ENCODE measurements around the gene ZNF699. TPM values are rescaled to one million over a fixed set of nuclear protein-coding genes. Genes with fewer than 3 reads are reported as not detected.

Gene ZNF699
- total RNA-seq, 1 donor from 2014 or later: 3.0 TPM

DNA sequence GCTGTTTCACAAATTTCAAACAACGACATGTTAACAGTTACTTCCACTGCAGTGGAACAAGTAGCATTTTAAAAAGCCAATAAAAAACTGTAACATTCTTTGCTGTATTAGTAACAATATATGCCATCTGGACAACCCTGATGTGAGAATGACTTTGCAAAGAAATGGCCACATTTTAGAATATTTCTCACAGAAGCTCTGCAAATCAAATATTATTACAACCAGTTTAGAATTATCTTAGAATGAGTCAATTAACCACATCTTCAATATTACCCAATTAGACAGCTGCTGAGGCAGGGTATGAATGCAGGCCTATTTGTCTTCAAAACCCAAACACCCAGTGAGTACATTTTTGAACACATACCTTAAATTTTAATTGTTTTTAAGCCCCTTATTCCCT, 3.2 kb downstream of the ZNF699 start:
- no peak for TF ChIP-seq EZH2 (IDR thresholded peaks at IDR 0.05; ENCODE audit: insufficient read depth, low read length)
- TF ChIP-seq, protein P1, sequence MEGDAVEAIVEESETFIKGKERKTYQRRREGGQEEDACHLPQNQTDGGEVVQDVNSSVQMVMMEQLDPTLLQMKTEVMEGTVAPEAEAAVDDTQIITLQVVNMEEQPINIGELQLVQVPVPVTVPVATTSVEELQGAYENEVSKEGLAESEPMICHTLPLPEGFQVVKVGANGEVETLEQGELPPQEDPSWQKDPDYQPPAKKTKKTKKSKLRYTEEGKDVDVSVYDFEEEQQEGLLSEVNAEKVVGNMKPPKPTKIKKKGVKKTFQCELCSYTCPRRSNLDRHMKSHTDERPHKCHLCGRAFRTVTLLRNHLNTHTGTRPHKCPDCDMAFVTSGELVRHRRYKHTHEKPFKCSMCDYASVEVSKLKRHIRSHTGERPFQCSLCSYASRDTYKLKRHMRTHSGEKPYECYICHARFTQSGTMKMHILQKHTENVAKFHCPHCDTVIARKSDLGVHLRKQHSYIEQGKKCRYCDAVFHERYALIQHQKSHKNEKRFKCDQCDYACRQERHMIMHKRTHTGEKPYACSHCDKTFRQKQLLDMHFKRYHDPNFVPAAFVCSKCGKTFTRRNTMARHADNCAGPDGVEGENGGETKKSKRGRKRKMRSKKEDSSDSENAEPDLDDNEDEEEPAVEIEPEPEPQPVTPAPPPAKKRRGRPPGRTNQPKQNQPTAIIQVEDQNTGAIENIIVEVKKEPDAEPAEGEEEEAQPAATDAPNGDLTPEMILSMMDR (IDR thresholded peaks at IDR 0.05; ENCODE audit: insufficient read depth, low read depth, low read length): no peak
- FAIRE-seq (no peak), DNase-seq (ENCODE audit: low read depth) (peak; percentile 97)
- Mint-ChIP-seq H3K4me1 (ENCODE audit: low read depth, unreplicated experiment) (no peaks in the 10 kb centered on the region), H3K4me3 (ENCODE audit: unreplicated experiment) (no peak overlapping the region), H3K27me3 (ENCODE audit: low read depth, unreplicated experiment) (no peaks in the 10 kb centered on the region), H3K36me3 (ENCODE audit: low read depth, unreplicated experiment) (peaks cover 10% of the 10 kb centered on the region), H3K9me3 (ENCODE audit: unreplicated experiment) (peaks cover 24% of the 10 kb centered on the region), H3K27ac (ENCODE audit: unreplicated experiment) (no peak overlapping the region)
- Histone ChIP-seq H2AFZ (ENCODE audit: low read depth, low read length) (no peak overlapping the region), H3K9ac (ENCODE audit: low read length) (peak overlapping the region; percentile 63), H3K4me1 (ENCODE audit: insufficient read depth, low read length) (peaks cover 2% of the 10 kb centered on the region), H3K4me3 (ENCODE audit: insufficient read depth, low read depth, low read length) (peak overlapping the region; percentile 14), H3K27me3 (ENCODE audit: insufficient read depth, low read length) (no peaks in the 10 kb centered on the region), H3K4me2 (ENCODE audit: low read length) (peak overlapping the region; percentile 60), H3K79me2 (ENCODE audit: insufficient read depth, low read length) (peaks cover 51% of the 10 kb centered on the region), H3K27ac (ENCODE audit: low read depth, low read length) (peak overlapping the region; percentile 90), H3K36me3 (ENCODE audit: insufficient read depth, low read length) (peaks cover 27% of the 10 kb centered on the region), H3K9me3 (ENCODE audit: insufficient read depth, low read depth, low read length) (peaks cover 15% of the 10 kb centered on the region), H4K20me1 (ENCODE audit: insufficient read depth, low read length) (no peaks in the 10 kb centered on the region)

GRCh38 chr19:9296336-9296735, 13.3 kb downstream of the ZNF699 start:
- Histone ChIP-seq H3K4me2 (ENCODE audit: low read length) (no peak overlapping the region), H3K9ac (ENCODE audit: low read length) (no peak overlapping the region), H3K79me2 (ENCODE audit: insufficient read depth, low read length) (peaks cover 33% of the 10 kb centered on the region), H4K20me1 (ENCODE audit: insufficient read depth, low read length) (no peaks in the 10 kb centered on the region), H3K36me3 (ENCODE audit: insufficient read depth, low read length) (peaks cover 61% of the 10 kb centered on the region), H3K4me1 (ENCODE audit: insufficient read depth, low read length) (no peaks in the 10 kb centered on the region), H2AFZ (ENCODE audit: low read depth, low read length) (no peak overlapping the region), H3K4me3 (ENCODE audit: insufficient read depth, low read depth, low read length) (no peak overlapping the region), H3K27ac (ENCODE audit: low read depth, low read length) (no peak overlapping the region), H3K9me3 (ENCODE audit: insufficient read depth, low read depth, low read length) (peaks cover 47% of the 10 kb centered on the region), H3K27me3 (ENCODE audit: insufficient read depth, low read length) (no peaks in the 10 kb centered on the region)
- FAIRE-seq: no peak
- H3K27ac Mint-ChIP-seq (ENCODE audit: unreplicated experiment): peak overlapping the region; percentile 7
- H3K4me3 Mint-ChIP-seq (ENCODE audit: unreplicated experiment): no peak overlapping the region
- peaks cover 48% of the 10 kb centered on the region for H3K36me3 Mint-ChIP-seq (ENCODE audit: low read depth, unreplicated experiment)
- TF ChIP-seq, protein P1 (IDR thresholded peaks at IDR 0.05; ENCODE audit: insufficient read depth, low read depth, low read length): no peak
- no peak for TF ChIP-seq EZH2 (IDR thresholded peaks at IDR 0.05; ENCODE audit: insufficient read depth, low read length)
- DNase-seq (ENCODE audit: low read depth): peak; percentile 12
- H3K9me3 Mint-ChIP-seq (ENCODE audit: unreplicated experiment): peaks cover 57% of the 10 kb centered on the region
- no peaks in the 10 kb centered on the region for H3K4me1 Mint-ChIP-seq (ENCODE audit: low read depth, unreplicated experiment)
- H3K27me3 Mint-ChIP-seq (ENCODE audit: low read depth, unreplicated experiment): no peaks in the 10 kb centered on the region

- Histone ChIP-seq H3K27ac (ENCODE audit: low read depth, low read length) (no peak overlapping the region), H3K9ac (ENCODE audit: low read length) (no peak overlapping the region), H3K4me1 (ENCODE audit: insufficient read depth, low read length) (no peaks in the 10 kb centered on the region), H3K79me2 (ENCODE audit: insufficient read depth, low read length) (peaks cover 31% of the 10 kb centered on the region), H4K20me1 (ENCODE audit: insufficient read depth, low read length) (no peaks in the 10 kb centered on the region), H3K4me2 (ENCODE audit: low read length) (no peak overlapping the region), H3K9me3 (ENCODE audit: insufficient read depth, low read depth, low read length) (peaks cover 39% of the 10 kb centered on the region), H2AFZ (ENCODE audit: low read depth, low read length) (no peak overlapping the region), H3K27me3 (ENCODE audit: insufficient read depth, low read length) (no peaks in the 10 kb centered on the region), H3K36me3 (ENCODE audit: insufficient read depth, low read length) (peaks cover 54% of the 10 kb centered on the region), H3K4me3 (ENCODE audit: insufficient read depth, low read depth, low read length) (no peak overlapping the region)
- Mint-ChIP-seq H3K9me3 (ENCODE audit: unreplicated experiment) (peaks cover 51% of the 10 kb centered on the region), H3K4me1 (ENCODE audit: low read depth, unreplicated experiment) (no peaks in the 10 kb centered on the region), H3K27ac (ENCODE audit: unreplicated experiment) (no peak overlapping the region), H3K27me3 (ENCODE audit: low read depth, unreplicated experiment) (no peaks in the 10 kb centered on the region), H3K4me3 (ENCODE audit: unreplicated experiment) (no peak overlapping the region), H3K36me3 (ENCODE audit: low read depth, unreplicated experiment) (peaks cover 44% of the 10 kb centered on the region)
- peak; percentile 14 for DNase-seq (ENCODE audit: low read depth)
- TF ChIP-seq, protein P1 (IDR thresholded peaks at IDR 0.05; ENCODE audit: insufficient read depth, low read depth, low read length): no peak
- TF ChIP-seq EZH2 (IDR thresholded peaks at IDR 0.05; ENCODE audit: insufficient read depth, low read length): no peak
- FAIRE-seq: no peak
These were observed 14.2 kb downstream of the ZNF699 start for GRCh38 chr19:9295411-9295849.

Data from astrocyte (in vitro differentiated cells and primary cell).